PFSK-1 (cell line): ENCODE results near the gene HEPH. TPM values are rescaled to one million over a fixed set of nuclear protein-coding genes. Genes with fewer than 3 reads are reported as not detected.

Experiments used
- FOXP2 ChIP-seq: optimal IDR thresholded peaks from 2 replicates; pipeline ENCODE3; 2011; ENCODE audit warnings: borderline replicate concordance, control low read depth, inconsistent platforms; ENCODE audit not compliant: insufficient read depth; ENCODE audit errors: extremely low read length, extremely low read depth
- POLR2AphosphoS5 ChIP-seq: IDR thresholded peaks from 2 replicates; pipeline ENCODE4 v1.6.1; 2012; ENCODE audit warnings: low read depth, mild to moderate bottlenecking, control low read depth, low read length, moderate library complexity
- SIN3A ChIP-seq: IDR thresholded peaks from 2 replicates; pipeline ENCODE4 v1.6.1; 2012; ENCODE audit warnings: mild to moderate bottlenecking, low read length, moderate library complexity, borderline replicate concordance; ENCODE audit not compliant: insufficient read depth
- TAF1 ChIP-seq: IDR thresholded peaks from 2 replicates; pipeline ENCODE4 v1.6.1; 2012; ENCODE audit warnings: low read length, control low read depth, borderline replicate concordance; ENCODE audit not compliant: insufficient read depth
- polyA plus RNA-seq: library from polyadenylated mRNA; unstranded; fragments of >200 nt; gene quantifications from one replicate; pipeline ENCODE4 v1.2.1, GENCODE V29; 2012; ENCODE audit warnings: low read depth, missing spikeins; ENCODE audit not compliant: insufficient read length
- TF ChIP-seq, protein P1 (sequence below), 2 experiments: IDR thresholded peaks; 2 replicates each; pipeline versions ENCODE4 v1.6.1 to v1.8.0; 2011 to 2012; ENCODE audit warnings: low read depth in 2 of 2, low read length in 2 of 2, control low read depth in 1 of 2, inconsistent platforms in 1 of 2, mild to moderate bottlenecking in 1 of 2, moderate library complexity in 1 of 2; ENCODE audit not compliant: insufficient read depth in 1 of 2

Gene HEPH, protein sequence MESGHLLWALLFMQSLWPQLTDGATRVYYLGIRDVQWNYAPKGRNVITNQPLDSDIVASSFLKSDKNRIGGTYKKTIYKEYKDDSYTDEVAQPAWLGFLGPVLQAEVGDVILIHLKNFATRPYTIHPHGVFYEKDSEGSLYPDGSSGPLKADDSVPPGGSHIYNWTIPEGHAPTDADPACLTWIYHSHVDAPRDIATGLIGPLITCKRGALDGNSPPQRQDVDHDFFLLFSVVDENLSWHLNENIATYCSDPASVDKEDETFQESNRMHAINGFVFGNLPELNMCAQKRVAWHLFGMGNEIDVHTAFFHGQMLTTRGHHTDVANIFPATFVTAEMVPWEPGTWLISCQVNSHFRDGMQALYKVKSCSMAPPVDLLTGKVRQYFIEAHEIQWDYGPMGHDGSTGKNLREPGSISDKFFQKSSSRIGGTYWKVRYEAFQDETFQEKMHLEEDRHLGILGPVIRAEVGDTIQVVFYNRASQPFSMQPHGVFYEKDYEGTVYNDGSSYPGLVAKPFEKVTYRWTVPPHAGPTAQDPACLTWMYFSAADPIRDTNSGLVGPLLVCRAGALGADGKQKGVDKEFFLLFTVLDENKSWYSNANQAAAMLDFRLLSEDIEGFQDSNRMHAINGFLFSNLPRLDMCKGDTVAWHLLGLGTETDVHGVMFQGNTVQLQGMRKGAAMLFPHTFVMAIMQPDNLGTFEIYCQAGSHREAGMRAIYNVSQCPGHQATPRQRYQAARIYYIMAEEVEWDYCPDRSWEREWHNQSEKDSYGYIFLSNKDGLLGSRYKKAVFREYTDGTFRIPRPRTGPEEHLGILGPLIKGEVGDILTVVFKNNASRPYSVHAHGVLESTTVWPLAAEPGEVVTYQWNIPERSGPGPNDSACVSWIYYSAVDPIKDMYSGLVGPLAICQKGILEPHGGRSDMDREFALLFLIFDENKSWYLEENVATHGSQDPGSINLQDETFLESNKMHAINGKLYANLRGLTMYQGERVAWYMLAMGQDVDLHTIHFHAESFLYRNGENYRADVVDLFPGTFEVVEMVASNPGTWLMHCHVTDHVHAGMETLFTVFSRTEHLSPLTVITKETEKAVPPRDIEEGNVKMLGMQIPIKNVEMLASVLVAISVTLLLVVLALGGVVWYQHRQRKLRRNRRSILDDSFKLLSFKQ
- polyA plus RNA-seq, result not detected

DNA sequence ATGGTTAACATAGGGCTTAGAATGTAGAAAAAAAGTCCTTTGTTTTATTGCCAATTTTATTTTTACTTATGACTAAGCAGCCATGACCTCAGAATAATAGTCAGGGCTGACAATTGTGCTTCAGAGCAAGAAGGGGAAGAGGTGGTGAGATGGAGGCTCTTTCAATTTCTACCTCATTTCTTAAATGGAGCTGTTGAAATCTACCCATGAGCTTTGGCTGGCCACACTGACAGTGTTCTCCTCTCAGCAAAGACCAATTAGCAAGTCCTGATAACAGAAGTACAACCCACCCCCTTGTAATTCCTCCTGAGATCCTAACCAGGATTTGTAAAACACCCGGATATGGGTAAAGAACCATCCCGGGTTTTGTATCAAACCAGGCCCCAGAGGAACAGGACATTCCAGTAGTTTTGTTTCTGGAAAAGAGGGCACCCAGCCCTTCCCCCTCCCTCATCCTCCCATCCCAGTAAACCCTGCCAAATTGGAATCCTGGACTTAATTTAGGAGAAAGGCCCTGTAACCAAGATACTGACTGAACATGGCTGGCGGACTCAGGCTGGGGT, at the start of gene HEPH:
Gene HEPH, plus strand, starts transcription at position 399 of the 563 bp plus-strand sequence. CDS start 6,324 bp downstream, outside the sequence.
- no peak for TF ChIP-seq POLR2AphosphoS5
- no peak for TF ChIP-seq TAF1
- TF ChIP-seq, protein P1, sequence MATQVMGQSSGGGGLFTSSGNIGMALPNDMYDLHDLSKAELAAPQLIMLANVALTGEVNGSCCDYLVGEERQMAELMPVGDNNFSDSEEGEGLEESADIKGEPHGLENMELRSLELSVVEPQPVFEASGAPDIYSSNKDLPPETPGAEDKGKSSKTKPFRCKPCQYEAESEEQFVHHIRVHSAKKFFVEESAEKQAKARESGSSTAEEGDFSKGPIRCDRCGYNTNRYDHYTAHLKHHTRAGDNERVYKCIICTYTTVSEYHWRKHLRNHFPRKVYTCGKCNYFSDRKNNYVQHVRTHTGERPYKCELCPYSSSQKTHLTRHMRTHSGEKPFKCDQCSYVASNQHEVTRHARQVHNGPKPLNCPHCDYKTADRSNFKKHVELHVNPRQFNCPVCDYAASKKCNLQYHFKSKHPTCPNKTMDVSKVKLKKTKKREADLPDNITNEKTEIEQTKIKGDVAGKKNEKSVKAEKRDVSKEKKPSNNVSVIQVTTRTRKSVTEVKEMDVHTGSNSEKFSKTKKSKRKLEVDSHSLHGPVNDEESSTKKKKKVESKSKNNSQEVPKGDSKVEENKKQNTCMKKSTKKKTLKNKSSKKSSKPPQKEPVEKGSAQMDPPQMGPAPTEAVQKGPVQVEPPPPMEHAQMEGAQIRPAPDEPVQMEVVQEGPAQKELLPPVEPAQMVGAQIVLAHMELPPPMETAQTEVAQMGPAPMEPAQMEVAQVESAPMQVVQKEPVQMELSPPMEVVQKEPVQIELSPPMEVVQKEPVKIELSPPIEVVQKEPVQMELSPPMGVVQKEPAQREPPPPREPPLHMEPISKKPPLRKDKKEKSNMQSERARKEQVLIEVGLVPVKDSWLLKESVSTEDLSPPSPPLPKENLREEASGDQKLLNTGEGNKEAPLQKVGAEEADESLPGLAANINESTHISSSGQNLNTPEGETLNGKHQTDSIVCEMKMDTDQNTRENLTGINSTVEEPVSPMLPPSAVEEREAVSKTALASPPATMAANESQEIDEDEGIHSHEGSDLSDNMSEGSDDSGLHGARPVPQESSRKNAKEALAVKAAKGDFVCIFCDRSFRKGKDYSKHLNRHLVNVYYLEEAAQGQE (IDR thresholded peaks at IDR 0.05; ENCODE audit: insufficient read depth in 1 of 2, low read depth in 2 of 2, low read length in 2 of 2), result no peak
- TF ChIP-seq FOXP2, result no peak
- no peak for TF ChIP-seq SIN3A

DNA sequence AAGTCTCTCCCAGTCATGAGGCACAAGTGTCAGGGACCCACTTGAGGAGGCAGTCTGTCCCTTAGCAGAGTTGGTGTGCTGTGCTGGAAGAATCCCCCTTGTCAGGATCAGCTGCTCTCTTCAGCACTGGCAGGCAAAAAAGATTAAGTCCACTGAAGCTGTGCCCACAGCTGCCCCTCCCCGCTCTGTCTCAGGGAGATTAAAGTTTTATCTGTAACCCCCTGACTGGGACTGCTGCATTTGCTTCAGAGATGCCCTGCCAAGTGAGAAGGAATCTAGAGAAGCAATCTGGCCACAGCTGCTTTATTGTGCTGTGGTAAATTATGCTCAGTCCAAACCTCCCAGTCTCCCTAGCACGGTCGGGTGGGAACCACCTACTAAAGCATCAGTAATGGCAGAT, 37.4 kb upstream of the HEPH start:
- TF ChIP-seq POLR2AphosphoS5 (no peak), TAF1 (no peak), FOXP2 (no peak), SIN3A (no peak)
- TF ChIP-seq, protein P1 (IDR thresholded peaks at IDR 0.05; ENCODE audit: insufficient read depth in 1 of 2, low read depth in 2 of 2, low read length in 2 of 2), result no peak

DNA sequence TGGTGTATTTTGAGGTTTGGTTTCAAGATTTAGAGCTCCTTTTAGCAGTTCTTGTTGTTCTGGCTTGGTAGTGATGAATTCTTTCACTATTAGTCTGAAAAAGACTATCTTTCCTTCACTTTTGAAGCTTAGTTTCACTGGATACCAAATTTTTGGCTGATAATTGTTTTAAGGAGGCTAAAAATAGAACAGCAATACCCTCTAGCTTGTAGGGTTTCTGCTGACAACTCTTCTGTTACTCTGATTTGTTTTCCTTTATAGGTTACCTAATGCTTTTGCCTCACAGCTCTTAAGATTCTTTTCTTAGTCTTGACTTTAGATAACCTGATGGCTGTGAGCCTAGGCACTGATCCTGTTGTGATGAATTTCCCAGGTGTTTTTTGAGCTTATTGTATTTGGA, 33.6 kb upstream of the HEPH start:
- TF ChIP-seq POLR2AphosphoS5 (no peak), SIN3A (no peak), FOXP2 (no peak), TAF1 (no peak)
- TF ChIP-seq, protein P1 (IDR thresholded peaks at IDR 0.05; ENCODE audit: insufficient read depth in 1 of 2, low read depth in 2 of 2, low read length in 2 of 2), result no peak

DNA sequence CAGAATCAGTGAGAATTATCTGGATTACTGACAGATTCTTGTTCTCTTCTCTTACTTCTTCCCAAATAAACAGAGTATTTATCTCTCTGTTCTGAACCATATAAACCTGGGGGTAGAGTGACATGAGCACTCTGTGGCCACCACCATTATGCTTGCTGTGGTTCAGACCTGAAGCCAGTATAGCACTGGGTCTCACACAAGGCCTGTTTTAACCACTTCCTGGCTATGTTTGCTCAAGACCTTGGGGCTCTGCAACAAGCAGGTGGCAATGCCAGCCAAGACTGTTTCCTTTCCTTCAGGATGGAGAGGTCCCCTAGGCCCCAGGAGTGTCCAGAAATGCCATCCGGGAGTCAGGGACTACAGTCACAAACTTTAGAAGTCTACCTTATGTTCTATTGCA, 21.7 kb upstream of the HEPH start:
- TF ChIP-seq POLR2AphosphoS5 (no peak), TAF1 (no peak), SIN3A (no peak), FOXP2 (no peak)
- TF ChIP-seq, protein P1 (IDR thresholded peaks at IDR 0.05; ENCODE audit: insufficient read depth in 1 of 2, low read depth in 2 of 2, low read length in 2 of 2), result no peak
